Measurements from ENCODE around the gene FOXJ2.
"Not testable (repeated sequence)": the region's sequence is repeated elsewhere in the genome, so short reads cannot be mapped to it uniquely, and the experiment has no call there.

FOXJ2 gene

DNA sequence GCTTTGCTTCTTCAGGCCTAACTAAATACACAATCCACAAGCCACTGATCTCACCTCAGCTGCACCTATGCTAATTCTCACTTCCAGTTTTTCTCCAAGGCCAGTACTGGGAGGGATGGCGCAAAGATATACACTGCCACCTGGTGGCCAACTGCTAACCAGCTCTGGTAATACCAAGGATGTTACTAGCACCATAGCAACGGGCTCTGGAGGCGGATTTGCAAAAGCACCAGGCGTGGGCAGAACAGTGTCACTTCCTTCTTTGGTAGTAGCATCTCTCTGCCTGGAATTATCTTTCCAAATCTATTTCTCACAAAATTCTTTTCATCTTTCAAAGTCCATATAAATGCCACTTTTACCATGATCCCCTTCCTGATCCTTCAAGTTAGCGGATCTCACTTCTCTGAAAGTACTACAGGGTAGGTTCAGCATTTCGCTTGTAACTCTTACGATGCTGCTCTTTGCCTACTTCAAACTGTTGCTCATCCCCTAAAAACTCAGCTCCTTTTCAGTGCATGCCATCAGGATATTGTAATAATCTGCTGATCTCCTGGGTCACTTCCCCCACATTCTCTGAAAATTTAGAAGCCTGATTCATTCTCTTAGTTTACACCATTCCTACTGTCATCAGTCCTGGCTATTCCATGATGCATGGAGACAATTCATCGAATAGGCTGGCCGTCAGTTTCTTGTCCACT is 37.1 kb upstream of the FOXJ2 start:
- H3K4me3 ChIP-seq (replicated peaks; ENCODE audit: insufficient read depth, low read length) = no peak overlapping the region
- H3K27me3 ChIP-seq (ENCODE audit: insufficient read depth, poor library complexity, severe bottlenecking) = no peaks in the 10 kb centered on the region
- peak; percentile 73 to 96 for DNase-seq (ENCODE audit: low read depth in 1 of 2, low spot score in 1 of 2)
- TF ChIP-seq GABPA (IDR thresholded peaks at IDR 0.05; ENCODE audit: low read depth) (no peak), CTCF (IDR thresholded peaks at IDR 0.05; ENCODE audit: insufficient read depth, low read length) (peak; percentile 31), SPI1 (IDR thresholded peaks at IDR 0.05; ENCODE audit: borderline replicate concordance, low read depth) (peak; percentile 90)
- TF ChIP-seq, protein P1, sequence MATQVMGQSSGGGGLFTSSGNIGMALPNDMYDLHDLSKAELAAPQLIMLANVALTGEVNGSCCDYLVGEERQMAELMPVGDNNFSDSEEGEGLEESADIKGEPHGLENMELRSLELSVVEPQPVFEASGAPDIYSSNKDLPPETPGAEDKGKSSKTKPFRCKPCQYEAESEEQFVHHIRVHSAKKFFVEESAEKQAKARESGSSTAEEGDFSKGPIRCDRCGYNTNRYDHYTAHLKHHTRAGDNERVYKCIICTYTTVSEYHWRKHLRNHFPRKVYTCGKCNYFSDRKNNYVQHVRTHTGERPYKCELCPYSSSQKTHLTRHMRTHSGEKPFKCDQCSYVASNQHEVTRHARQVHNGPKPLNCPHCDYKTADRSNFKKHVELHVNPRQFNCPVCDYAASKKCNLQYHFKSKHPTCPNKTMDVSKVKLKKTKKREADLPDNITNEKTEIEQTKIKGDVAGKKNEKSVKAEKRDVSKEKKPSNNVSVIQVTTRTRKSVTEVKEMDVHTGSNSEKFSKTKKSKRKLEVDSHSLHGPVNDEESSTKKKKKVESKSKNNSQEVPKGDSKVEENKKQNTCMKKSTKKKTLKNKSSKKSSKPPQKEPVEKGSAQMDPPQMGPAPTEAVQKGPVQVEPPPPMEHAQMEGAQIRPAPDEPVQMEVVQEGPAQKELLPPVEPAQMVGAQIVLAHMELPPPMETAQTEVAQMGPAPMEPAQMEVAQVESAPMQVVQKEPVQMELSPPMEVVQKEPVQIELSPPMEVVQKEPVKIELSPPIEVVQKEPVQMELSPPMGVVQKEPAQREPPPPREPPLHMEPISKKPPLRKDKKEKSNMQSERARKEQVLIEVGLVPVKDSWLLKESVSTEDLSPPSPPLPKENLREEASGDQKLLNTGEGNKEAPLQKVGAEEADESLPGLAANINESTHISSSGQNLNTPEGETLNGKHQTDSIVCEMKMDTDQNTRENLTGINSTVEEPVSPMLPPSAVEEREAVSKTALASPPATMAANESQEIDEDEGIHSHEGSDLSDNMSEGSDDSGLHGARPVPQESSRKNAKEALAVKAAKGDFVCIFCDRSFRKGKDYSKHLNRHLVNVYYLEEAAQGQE (IDR thresholded peaks at IDR 0.05; ENCODE audit: insufficient replicate concordance, low read depth) = no peak
- no peak overlapping the region for H3K27ac ChIP-seq (replicated peaks)

DNA sequence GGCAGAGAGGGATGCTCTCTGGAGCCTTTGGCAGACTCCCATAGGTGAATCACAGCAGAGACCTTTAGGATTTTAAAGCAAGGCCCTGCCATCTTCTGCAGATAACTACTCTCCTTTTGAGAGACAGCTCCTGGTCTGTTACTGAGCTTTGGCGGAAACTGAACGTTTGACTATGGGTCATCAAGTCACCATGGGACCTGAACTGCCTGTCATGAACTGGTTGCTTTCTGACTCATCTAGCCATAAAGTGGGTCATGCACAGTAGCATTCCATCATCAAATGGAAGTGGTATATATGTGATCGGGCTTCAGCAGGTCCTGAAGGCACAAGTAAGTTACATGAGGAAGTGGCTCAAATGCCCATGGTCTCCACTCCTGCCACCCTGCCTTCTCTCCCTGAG is 31.7 kb upstream of the FOXJ2 start:
- DNase-seq (ENCODE audit: low read depth in 1 of 2, low spot score in 1 of 2); H3K4me3 ChIP-seq (replicated peaks; ENCODE audit: insufficient read depth, low read length); H3K27me3 ChIP-seq (ENCODE audit: insufficient read depth, poor library complexity, severe bottlenecking); H3K27ac ChIP-seq (replicated peaks): not testable (repeated sequence)

GRCh38 chr12:8001496-8001895 is 31.0 kb upstream of the FOXJ2 start:
- H3K27ac ChIP-seq (replicated peaks); H3K27me3 ChIP-seq (ENCODE audit: insufficient read depth, poor library complexity, severe bottlenecking); DNase-seq (ENCODE audit: low read depth in 1 of 2, low spot score in 1 of 2): not testable (repeated sequence)

DNA sequence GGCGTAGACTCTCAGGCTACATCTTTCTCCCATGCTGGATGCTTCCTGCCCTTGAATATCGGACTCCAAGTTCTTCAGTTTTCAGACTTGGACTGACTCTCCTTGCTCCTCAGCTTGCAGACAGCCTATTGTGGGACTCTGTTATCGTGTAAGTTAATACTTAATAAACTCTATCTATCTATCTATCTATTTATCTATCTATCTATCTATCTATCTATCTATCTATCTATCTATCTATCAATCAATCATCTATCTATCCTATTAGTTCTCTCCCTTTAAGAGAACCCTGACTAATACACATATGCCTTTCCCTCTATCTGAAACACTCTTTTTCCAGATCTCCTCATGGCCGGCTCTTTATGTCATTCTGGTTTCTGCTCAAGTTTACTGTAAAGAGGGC is 27.6 kb upstream of the FOXJ2 start:
- H3K27me3 ChIP-seq (ENCODE audit: insufficient read depth, poor library complexity, severe bottlenecking); H3K27ac ChIP-seq (replicated peaks); H3K4me3 ChIP-seq (replicated peaks; ENCODE audit: insufficient read depth, low read length); DNase-seq (ENCODE audit: low read depth in 1 of 2, low spot score in 1 of 2): not testable (repeated sequence)

More at GRCh38 chr12:8001496-8001895, 31.0 kb upstream of the FOXJ2 start:
- not testable (repeated sequence) for H3K4me3 ChIP-seq (replicated peaks; ENCODE audit: insufficient read depth, low read length)

DNA sequence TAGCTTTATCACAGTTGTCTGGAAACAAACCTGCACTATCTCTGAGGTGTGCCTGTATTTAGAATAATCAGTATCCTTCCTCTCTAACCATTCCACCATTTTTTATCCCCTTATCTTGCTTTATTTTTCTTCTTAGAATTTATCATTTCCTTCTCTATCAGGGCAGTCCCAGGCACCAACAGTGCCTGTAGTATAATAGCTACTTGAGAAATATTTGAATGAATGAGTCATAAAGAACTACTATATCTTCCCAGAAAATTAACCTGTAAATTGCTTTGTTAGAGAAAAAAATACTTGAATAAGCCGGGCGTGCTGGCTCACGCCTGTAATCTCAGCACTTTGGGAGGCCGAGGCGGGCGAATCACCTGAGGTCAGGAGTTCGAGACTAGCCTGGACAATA is 21.2 kb upstream of the FOXJ2 start:
- Histone ChIP-seq H3K4me3 (replicated peaks; ENCODE audit: insufficient read depth, low read length) (no peak overlapping the region), H3K27ac (replicated peaks) (no peak overlapping the region), H3K27me3 (ENCODE audit: insufficient read depth, poor library complexity, severe bottlenecking) (no peaks in the 10 kb centered on the region)
- TF ChIP-seq CTCF (IDR thresholded peaks at IDR 0.05; ENCODE audit: insufficient read depth, low read length) (no peak), GABPA (IDR thresholded peaks at IDR 0.05; ENCODE audit: low read depth) (no peak), SPI1 (IDR thresholded peaks at IDR 0.05; ENCODE audit: borderline replicate concordance, low read depth) (no peak), POLR2AphosphoS5 (IDR thresholded peaks at IDR 0.05; ENCODE audit: low read depth) (no peak)
- TF ChIP-seq, protein P1 (IDR thresholded peaks at IDR 0.05; ENCODE audit: insufficient replicate concordance, low read depth) = no peak
- DNase-seq (ENCODE audit: low read depth in 1 of 2, low spot score in 1 of 2) = no peak
